Measurements from ENCODE around the gene TLCD3B. TPM values are rescaled to one million over a fixed set of nuclear protein-coding genes. Genes with fewer than 3 reads are reported as not detected.

TLCD3B gene
- total RNA-seq, 1 donor from 2014 or later: not detected

GRCh38 chr16:30009990-30010843 is 20.9 kb downstream of the TLCD3B start:
- ATAC-seq: no peak
- intact Hi-C loops (cut with DNase I): loop anchor here (10.0 kb wide), 2 partner anchors 85 to 155 kb away; partner anchors contain the start of gene KCTD13

GRCh38 chr16:30009085-30009862 is 21.8 kb downstream of the TLCD3B start:
- intact Hi-C loops (cut with DNase I): loop anchor here (10.0 kb wide), 2 partner anchors 84 to 154 kb away; partner anchors contain the start of gene KCTD13
- ATAC-seq: no peak
- no peak for DNase-seq (ENCODE audit: low spot score)

More at GRCh38 chr16:30009990-30010843, 20.9 kb downstream of the TLCD3B start:
- DNase-seq (ENCODE audit: low spot score): no peak

GRCh38 chr16:30007378-30007895 is 23.6 kb downstream of the TLCD3B start:
- intact Hi-C loops (cut with DNase I): loop anchor here (10.0 kb wide), 2 partner anchors 83 to 153 kb away; partner anchors contain the start of gene KCTD13
- DNase-seq (ENCODE audit: low spot score): no peak

GRCh38 chr16:30006659-30007377 is 24.3 kb downstream of the TLCD3B start:
- intact Hi-C loops (cut with DNase I): loop anchor here (10.0 kb wide), 2 partner anchors 82 to 152 kb away; partner anchors contain the start of gene KCTD13
- ATAC-seq (no peak), DNase-seq (ENCODE audit: low spot score) (no peak)

More at GRCh38 chr16:30007378-30007895, 23.6 kb downstream of the TLCD3B start:
- no peak for ATAC-seq

GRCh38 chr16:30006095-30006473 is 25.0 kb downstream of the TLCD3B start:
- DNase-seq (ENCODE audit: low spot score) (no peak), ATAC-seq (no peak)
- intact Hi-C loops (cut with DNase I): loop anchor here (10.0 kb wide), 2 partner anchors 81 to 151 kb away; partner anchors contain the start of gene KCTD13

GRCh38 chr16:30005341-30006094 is 25.6 kb downstream of the TLCD3B start:
- intact Hi-C loops (cut with DNase I): loop anchor here (10.0 kb wide), 2 partner anchors 81 to 151 kb away; partner anchors contain the start of gene KCTD13
- ATAC-seq (peak; percentile 66), DNase-seq (ENCODE audit: low spot score) (no peak)

- peak; percentile 4 for ATAC-seq
- no peak for DNase-seq (ENCODE audit: low spot score)
- intact Hi-C loops (cut with DNase I): loop anchor here (10.0 kb wide), 2 partner anchors 80 to 150 kb away; partner anchors contain the start of gene KCTD13
Measured at GRCh38 chr16:30004811-30005242, 26.2 kb downstream of the TLCD3B start.

- intact Hi-C loops (cut with DNase I): loop anchor here (10.0 kb wide), 2 partner anchors 80 to 150 kb away; partner anchors contain the start of gene KCTD13
- no peak for ATAC-seq
- no peak for DNase-seq (ENCODE audit: low spot score)
Measured at GRCh38 chr16:30004424-30004776, 26.7 kb downstream of the TLCD3B start.

- ATAC-seq (no peak), DNase-seq (ENCODE audit: low spot score) (no peak)
- intact Hi-C loops (cut with DNase I): loop anchor here (10.0 kb wide), 2 partner anchors 79 to 149 kb away; partner anchors contain the start of gene KCTD13
Measured at GRCh38 chr16:30003670-30004423, 27.2 kb downstream of the TLCD3B start.

- no peak for DNase-seq (ENCODE audit: low spot score)
- no peak for ATAC-seq
- intact Hi-C loops (cut with DNase I): loop anchor here (10.0 kb wide), 2 partner anchors 78 to 148 kb away; partner anchors contain the start of gene KCTD13
Measured at GRCh38 chr16:30002614-30003346, 28.3 kb downstream of the TLCD3B start.

- intact Hi-C loops (cut with DNase I): loop anchor here (10.0 kb wide), 2 partner anchors 76 to 146 kb away; partner anchors contain the start of gene KCTD13
- no peak for DNase-seq (ENCODE audit: low spot score)
- no peak for ATAC-seq
Measured at GRCh38 chr16:30000735-30001631, 30.1 kb downstream of the TLCD3B start.

GRCh38 chr16:29999605-30000004 is 31.5 kb downstream of the TLCD3B start:
- ATAC-seq (no peak), DNase-seq (ENCODE audit: low spot score) (no peak)
- intact Hi-C loops (cut with DNase I): loop anchor here (10.0 kb wide), 2 partner anchors 75 to 145 kb away; partner anchors contain the start of gene KCTD13

- DNase-seq (ENCODE audit: low spot score) (no peak), ATAC-seq (no peak)
- intact Hi-C loops (cut with DNase I): no loop called here
Measured at GRCh38 chr16:29996766-29997250, 34.3 kb downstream of the TLCD3B start.

- peak; percentile 99 for DNase-seq (ENCODE audit: low spot score)
- intact Hi-C loops (cut with DNase I): no loop called here
- peak; percentile 99 for ATAC-seq
Measured at GRCh38 chr16:29995911-29996765, 34.9 kb downstream of the TLCD3B start, which contains the start of gene INO80E. TSS of gene INO80E (plus strand) at chr16:29996241. CDS start at chr16:29996311, 70 bp downstream.
